PC-3 (cell line): ENCODE measurements around the gene IL21R.

Source experiments
- EZH2 ChIP-seq: fragments of 300-600 bp; sonication (generic); IDR thresholded peaks from one replicate; pipeline ENCODE4 v1.6.1; 2017; ENCODE audit warnings: antibody characterized with exemption, mild to moderate bottlenecking, low read length; ENCODE audit not compliant: unreplicated experiment
- EZH2phosphoT487 ChIP-seq: fragments of 300-600 bp; sonication (generic); IDR thresholded peaks from 2 replicates; pipeline ENCODE4 v1.6.1; 2018; ENCODE audit warnings: mild to moderate bottlenecking, antibody characterized with exemption, low read length, borderline replicate concordance
- TF ChIP-seq, protein P1 (sequence below): fragments of 300-600 bp; sonication (generic); conservative IDR thresholded peaks from 2 replicates; pipeline ENCODE4 v1.5.1; 2017; ENCODE audit warnings: antibody characterized with exemption, low read depth, mild to moderate bottlenecking, low read length

GRCh38 chr16:27408012-27408601 lies 6.1 kb downstream of the IL21R start:
- TF ChIP-seq, protein P1, sequence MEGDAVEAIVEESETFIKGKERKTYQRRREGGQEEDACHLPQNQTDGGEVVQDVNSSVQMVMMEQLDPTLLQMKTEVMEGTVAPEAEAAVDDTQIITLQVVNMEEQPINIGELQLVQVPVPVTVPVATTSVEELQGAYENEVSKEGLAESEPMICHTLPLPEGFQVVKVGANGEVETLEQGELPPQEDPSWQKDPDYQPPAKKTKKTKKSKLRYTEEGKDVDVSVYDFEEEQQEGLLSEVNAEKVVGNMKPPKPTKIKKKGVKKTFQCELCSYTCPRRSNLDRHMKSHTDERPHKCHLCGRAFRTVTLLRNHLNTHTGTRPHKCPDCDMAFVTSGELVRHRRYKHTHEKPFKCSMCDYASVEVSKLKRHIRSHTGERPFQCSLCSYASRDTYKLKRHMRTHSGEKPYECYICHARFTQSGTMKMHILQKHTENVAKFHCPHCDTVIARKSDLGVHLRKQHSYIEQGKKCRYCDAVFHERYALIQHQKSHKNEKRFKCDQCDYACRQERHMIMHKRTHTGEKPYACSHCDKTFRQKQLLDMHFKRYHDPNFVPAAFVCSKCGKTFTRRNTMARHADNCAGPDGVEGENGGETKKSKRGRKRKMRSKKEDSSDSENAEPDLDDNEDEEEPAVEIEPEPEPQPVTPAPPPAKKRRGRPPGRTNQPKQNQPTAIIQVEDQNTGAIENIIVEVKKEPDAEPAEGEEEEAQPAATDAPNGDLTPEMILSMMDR: no peak
- TF ChIP-seq EZH2: no peak
- TF ChIP-seq EZH2phosphoT487: no peak
